Natural killer cell (primary cell): Measurements from ENCODE around the gene NRXN3. TPM values are rescaled to one million over a fixed set of nuclear protein-coding genes. Genes with fewer than 3 reads are reported as not detected.

ENCODE experiments used
- ATAC-seq, 3 donors: fragments of 150-1000 bp in 2 of 3; fragments of 200-7000 bp in 1 of 3; cut with Tn5 transposase; 1 replicate in 1 of 3; 2 replicates in 2 of 3; pipeline ENCODE4 v1.10.0; 2021; ENCODE audit warnings: mild to moderate bottlenecking in 2 of 3, moderate library complexity in 2 of 3
- DNase-seq, 2 donors: peaks; one replicate each; pipeline versions ENCODE4 v3.0.0 to v3.0.0-alpha.2; 2013 to 2021; ENCODE audit warnings: mixed read lengths in 1 of 2
- H3K27ac ChIP-seq: one replicate; pipeline ENCODE4 v1.5.1; 2013; ENCODE audit warnings: mild to moderate bottlenecking, low read length
- H3K27me3 ChIP-seq: one replicate; pipeline ENCODE4 v1.6.1; 2013; ENCODE audit warnings: low read length; ENCODE audit not compliant: control insufficient read depth, insufficient read depth
- H3K36me3 ChIP-seq: one replicate; pipeline ENCODE4 v1.6.1; 2013; ENCODE audit warnings: low read length; ENCODE audit not compliant: control insufficient read depth, insufficient read depth
- H3K4me1 ChIP-seq: one replicate; pipeline ENCODE4 v1.6.1; 2013; ENCODE audit warnings: low read length; ENCODE audit not compliant: control insufficient read depth, insufficient read depth
- H3K4me3 ChIP-seq: one replicate; pipeline ENCODE4 v1.5.1; 2013; ENCODE audit warnings: low read length
- H3K9me3 ChIP-seq: one replicate; pipeline ENCODE4 v1.6.1; 2013; ENCODE audit warnings: low read length; ENCODE audit not compliant: control insufficient read depth, insufficient read depth
- H3K27ac Mint-ChIP-seq, 2 donors: one replicate each; pipeline ENCODE4 v1.8.0; 2022; ENCODE audit warnings: mild to moderate bottlenecking in 2 of 2, mixed read lengths in 2 of 2, moderate library complexity in 1 of 2
- H3K27me3 Mint-ChIP-seq, 2 donors: one replicate each; pipeline ENCODE4 v1.8.0; 2022; ENCODE audit warnings: low read depth in 2 of 2, mixed read lengths in 2 of 2
- H3K36me3 Mint-ChIP-seq: one replicate; pipeline ENCODE4 v1.8.0; 2022; ENCODE audit warnings: mixed read lengths
- H3K4me1 Mint-ChIP-seq, 2 donors: one replicate each; pipeline ENCODE4 v1.8.0; 2022; ENCODE audit warnings: mixed read lengths in 2 of 2
- H3K4me3 Mint-ChIP-seq: one replicate; pipeline ENCODE4 v1.8.0; 2022; ENCODE audit warnings: mild to moderate bottlenecking, moderate library complexity, mixed read lengths
- H3K9me3 Mint-ChIP-seq, 2 donors: one replicate each; pipeline ENCODE4 v1.8.0; 2022; ENCODE audit warnings: mixed read lengths in 2 of 2
- WGBS: methylation state at CpG from one replicate; pipeline ENCODE4 v1.1.7; 2013; ENCODE audit warnings: missing lambda C conversion rate; ENCODE audit not compliant: insufficient coverage; 5-methylcytosine and 5-hydroxymethylcytosine counted together
- intact Hi-C: fragments of 100-400 bp; cut with micrococcal nuclease; formaldehyde crosslinking; loops from one replicate; pipeline ENCODE4 v1.14.2; 2022
- total RNA-seq, 4 donors: library from RNA; stranded (reverse); fragments of 120-200 nt in 1 of 4; gene quantifications; one replicate each; pipeline versions ENCODE4 v1.2.3 to v1.2.4, GENCODE V29; 2013 to 2022
- TF ChIP-seq, protein P1 (sequence below): fragments of 200-600 bp; IDR thresholded peaks from one replicate; pipeline ENCODE4 v1.8.0; 2022; ENCODE audit warnings: antibody characterized with exemption

Gene NRXN3
- total RNA-seq, 3 donors from 2014 or later (not counting 1 experiment from before 2014, with no cell fraction given), result not detected

DNA sequence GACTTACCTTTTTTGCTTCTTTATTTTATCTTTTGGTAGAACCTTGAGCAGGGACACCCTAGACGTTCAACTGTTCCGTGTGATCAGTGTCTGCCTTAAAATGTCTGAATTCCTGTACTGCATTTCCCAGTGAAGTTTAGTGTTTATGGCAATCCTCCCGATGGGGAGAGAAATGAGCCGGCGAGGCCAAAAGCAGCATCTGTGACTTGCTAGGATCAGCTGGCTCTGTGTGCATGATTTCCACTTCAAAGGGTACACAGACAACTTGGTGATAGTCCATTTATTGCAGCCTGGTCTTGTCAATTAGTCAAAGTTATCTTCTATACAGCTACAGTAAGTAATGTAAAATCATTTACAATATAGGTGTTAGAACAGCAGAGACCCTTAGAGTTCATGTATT lies 1272.6 kb downstream of the NRXN3 start:
- DNase-seq, result no peak

GRCh38 chr14:79443602-79444001 lies 1273.4 kb downstream of the NRXN3 start:
- H3K27me3 ChIP-seq, result no peaks in the 10 kb centered on the region
- no peak overlapping the region for H3K27ac ChIP-seq
- intact Hi-C loops, result no loop called here
- Mint-ChIP-seq H3K27ac (no peak overlapping the region), H3K4me3 (no peak overlapping the region), H3K9me3 (peaks cover 11 to 18% of the 10 kb centered on the region in 2 donors), H3K27me3 (no peaks in the 10 kb centered on the region), H3K4me1 (no peaks in the 10 kb centered on the region), H3K36me3 (no peaks in the 10 kb centered on the region)
- H3K36me3 ChIP-seq, result no peaks in the 10 kb centered on the region
- TF ChIP-seq, protein P1, sequence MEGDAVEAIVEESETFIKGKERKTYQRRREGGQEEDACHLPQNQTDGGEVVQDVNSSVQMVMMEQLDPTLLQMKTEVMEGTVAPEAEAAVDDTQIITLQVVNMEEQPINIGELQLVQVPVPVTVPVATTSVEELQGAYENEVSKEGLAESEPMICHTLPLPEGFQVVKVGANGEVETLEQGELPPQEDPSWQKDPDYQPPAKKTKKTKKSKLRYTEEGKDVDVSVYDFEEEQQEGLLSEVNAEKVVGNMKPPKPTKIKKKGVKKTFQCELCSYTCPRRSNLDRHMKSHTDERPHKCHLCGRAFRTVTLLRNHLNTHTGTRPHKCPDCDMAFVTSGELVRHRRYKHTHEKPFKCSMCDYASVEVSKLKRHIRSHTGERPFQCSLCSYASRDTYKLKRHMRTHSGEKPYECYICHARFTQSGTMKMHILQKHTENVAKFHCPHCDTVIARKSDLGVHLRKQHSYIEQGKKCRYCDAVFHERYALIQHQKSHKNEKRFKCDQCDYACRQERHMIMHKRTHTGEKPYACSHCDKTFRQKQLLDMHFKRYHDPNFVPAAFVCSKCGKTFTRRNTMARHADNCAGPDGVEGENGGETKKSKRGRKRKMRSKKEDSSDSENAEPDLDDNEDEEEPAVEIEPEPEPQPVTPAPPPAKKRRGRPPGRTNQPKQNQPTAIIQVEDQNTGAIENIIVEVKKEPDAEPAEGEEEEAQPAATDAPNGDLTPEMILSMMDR, result no peak
- ATAC-seq, result no peak
- no peaks in the 10 kb centered on the region for H3K9me3 ChIP-seq
- DNase-seq, result no peak
- H3K4me1 ChIP-seq, result no peaks in the 10 kb centered on the region
- H3K4me3 ChIP-seq, result no peak overlapping the region

More for the DNA sequence above, 1272.6 kb downstream of the NRXN3 start:
- H3K9me3 ChIP-seq, result no peaks in the 10 kb centered on the region
- H3K4me1 ChIP-seq, result no peaks in the 10 kb centered on the region
- Mint-ChIP-seq H3K9me3 (peaks cover 7 to 12% of the 10 kb centered on the region in 2 donors), H3K27ac (no peak overlapping the region), H3K4me3 (no peak overlapping the region), H3K27me3 (no peaks in the 10 kb centered on the region), H3K4me1 (no peaks in the 10 kb centered on the region), H3K36me3 (no peaks in the 10 kb centered on the region)
- no peak overlapping the region for H3K27ac ChIP-seq
- no peaks in the 10 kb centered on the region for H3K27me3 ChIP-seq
- ATAC-seq, result no peak
- no peak overlapping the region for H3K4me3 ChIP-seq
- intact Hi-C loops, result no loop called here
- WGBS, result 85% methylated on average over 5 of the region's 5 CpGs
- TF ChIP-seq, protein P1, result no peak
- H3K36me3 ChIP-seq, result no peaks in the 10 kb centered on the region

- Histone ChIP-seq H3K27me3 (no peaks in the 10 kb centered on the region), H3K27ac (no peak overlapping the region), H3K9me3 (no peaks in the 10 kb centered on the region), H3K36me3 (no peaks in the 10 kb centered on the region), H3K4me1 (no peaks in the 10 kb centered on the region), H3K4me3 (no peak overlapping the region)
- DNase-seq (no peak), ATAC-seq (no peak)
- Mint-ChIP-seq H3K36me3 (no peaks in the 10 kb centered on the region), H3K4me3 (no peak overlapping the region), H3K4me1 (no peaks in the 10 kb centered on the region), H3K27me3 (no peaks in the 10 kb centered on the region), H3K27ac (no peak overlapping the region), H3K9me3 (peaks cover 19 to 21% of the 10 kb centered on the region in 2 donors)
- intact Hi-C loops, result no loop called here
- WGBS, result 91% methylated on average over 6 of the region's 6 CpGs
- TF ChIP-seq, protein P1, result no peak
Measured at GRCh38 chr14:79448960-79449359, 1278.8 kb downstream of the NRXN3 start.

- Mint-ChIP-seq H3K9me3 (peaks cover 12 to 14% of the 10 kb centered on the region in 2 donors), H3K27me3 (no peaks in the 10 kb centered on the region)
- 69% methylated on average over 3 of the region's 3 CpGs for WGBS
Measured at GRCh38 chr14:79451601-79452000, 1281.4 kb downstream of the NRXN3 start.

More at GRCh38 chr14:79451601-79452000, 1281.4 kb downstream of the NRXN3 start:
- H3K27ac Mint-ChIP-seq, result no peak overlapping the region
- H3K36me3 ChIP-seq, result no peaks in the 10 kb centered on the region
- H3K4me1 ChIP-seq, result no peaks in the 10 kb centered on the region
- intact Hi-C loops, result no loop called here
- H3K4me1 Mint-ChIP-seq, result no peaks in the 10 kb centered on the region
- no peak for DNase-seq
- TF ChIP-seq, protein P1, result no peak
- no peak overlapping the region for H3K27ac ChIP-seq
- no peaks in the 10 kb centered on the region for H3K36me3 Mint-ChIP-seq
- H3K27me3 ChIP-seq, result no peaks in the 10 kb centered on the region
- no peak overlapping the region for H3K4me3 ChIP-seq
- no peaks in the 10 kb centered on the region for H3K9me3 ChIP-seq
- H3K4me3 Mint-ChIP-seq, result no peak overlapping the region
- no peak for ATAC-seq
